Measurements from ENCODE around the gene GATAD2B.

- TF ChIP-seq POLR2A (IDR thresholded peaks at IDR 0.05) (no peak), CTCF (IDR thresholded peaks at IDR 0.05) (no peak)
Measured at GRCh38 chr1:153921803-153922075, 1.0 kb downstream of the GATAD2B start.

Data from thyroid gland (tissue), 4 donors.